Stimulated activated CD4-positive, alpha-beta T cell treated with anti-CD3 and anti-CD28 coated beads, Interleukin-2, amount 100 ng/mL, for 48 hours (primary cell): ENCODE results near the gene P2RY8.
"Not testable (repeated sequence)": the region's sequence is repeated elsewhere in the genome, so short reads cannot be mapped to it uniquely, and the experiment has no call there.

Source experiments
- DNase-seq, 2 donors: peaks; one replicate each; pipeline ENCODE4 v3.0.0-alpha.2; 2020

P2RY8 gene

GRCh38 chrX:1537031-1537715, at the start of gene P2RY8:
Gene P2RY8, minus strand, starts transcription at chrX:1537185. Its CDS starts 70,627 bp downstream, at chrX:1466558.
- DNase-seq: peak in 1 of 2 donors; percentile 66

GRCh38 chrX:1584237-1585011, 47.4 kb upstream of the P2RY8 start:
- DNase-seq: no peak

GRCh38 chrX:1582686-1583437, 45.9 kb upstream of the P2RY8 start:
- peak; percentile 40 to 52 for DNase-seq

GRCh38 chrX:1581132-1581531, 44.1 kb upstream of the P2RY8 start:
- DNase-seq: peak; percentile 86 to 92

- DNase-seq: no peak
Measured at GRCh38 chrX:1578511-1579173, 41.7 kb upstream of the P2RY8 start.

- DNase-seq: no peak
Measured at GRCh38 chrX:1577845-1578244, 40.9 kb upstream of the P2RY8 start.

- no peak for DNase-seq
Measured at GRCh38 chrX:1576201-1576992, 39.4 kb upstream of the P2RY8 start.

- DNase-seq: not testable (repeated sequence)
Measured at GRCh38 chrX:1574181-1574580, 37.2 kb upstream of the P2RY8 start.

- no peak for DNase-seq
Measured at GRCh38 chrX:1564750-1565683, 28.0 kb upstream of the P2RY8 start.

- not testable (repeated sequence) for DNase-seq
Measured at GRCh38 chrX:1564077-1564476, 27.1 kb upstream of the P2RY8 start.

GRCh38 chrX:1561164-1561563, 24.2 kb upstream of the P2RY8 start:
- no peak for DNase-seq

- no peak for DNase-seq
Measured at GRCh38 chrX:1558761-1559468, 21.9 kb upstream of the P2RY8 start.

- DNase-seq: not testable (repeated sequence)
Measured at GRCh38 chrX:1557442-1557841, 20.5 kb upstream of the P2RY8 start.

- no peak for DNase-seq
Measured at GRCh38 chrX:1555370-1555769, 18.4 kb upstream of the P2RY8 start.

GRCh38 chrX:1554469-1555210, 17.7 kb upstream of the P2RY8 start:
- DNase-seq: no peak

- no peak for DNase-seq
Measured at GRCh38 chrX:1551959-1552546, 15.1 kb upstream of the P2RY8 start.

GRCh38 chrX:1546691-1547251, 9.8 kb upstream of the P2RY8 start:
- DNase-seq: no peak

- DNase-seq: no peak
Measured at GRCh38 chrX:1545776-1546408, 8.9 kb upstream of the P2RY8 start.
